Stomach (tissue), 4 donors: ENCODE results near the gene PSMD4.

Experiments
- EP300 ChIP-seq: sonication (generic); formaldehyde crosslinking; IDR thresholded peaks from one replicate; pipeline ENCODE4 v1.6.1; 2017; ENCODE audit warnings: antibody characterized with exemption
- POLR2A ChIP-seq, 4 donors: fragments of 450-650 bp; IDR thresholded peaks; one replicate each; pipeline ENCODE4 v1.6.1; 2016; ENCODE audit warnings: antibody characterized with exemption in 4 of 4, control low read depth in 2 of 4, mild to moderate bottlenecking in 1 of 4, moderate library complexity in 1 of 4
- TF ChIP-seq, protein P1 (sequence below), 7 experiments: fragments of 450-650 bp in 4 of 7; fragments of 200-600 bp in 3 of 7; sonication (generic) in 3 of 7; IDR thresholded peaks; one replicate each; pipeline ENCODE4 v1.5.1; 2016 to 2019; ENCODE audit warnings: antibody characterized with exemption in 7 of 7, control low read depth in 2 of 7, mild to moderate bottlenecking in 1 of 7

DNA sequence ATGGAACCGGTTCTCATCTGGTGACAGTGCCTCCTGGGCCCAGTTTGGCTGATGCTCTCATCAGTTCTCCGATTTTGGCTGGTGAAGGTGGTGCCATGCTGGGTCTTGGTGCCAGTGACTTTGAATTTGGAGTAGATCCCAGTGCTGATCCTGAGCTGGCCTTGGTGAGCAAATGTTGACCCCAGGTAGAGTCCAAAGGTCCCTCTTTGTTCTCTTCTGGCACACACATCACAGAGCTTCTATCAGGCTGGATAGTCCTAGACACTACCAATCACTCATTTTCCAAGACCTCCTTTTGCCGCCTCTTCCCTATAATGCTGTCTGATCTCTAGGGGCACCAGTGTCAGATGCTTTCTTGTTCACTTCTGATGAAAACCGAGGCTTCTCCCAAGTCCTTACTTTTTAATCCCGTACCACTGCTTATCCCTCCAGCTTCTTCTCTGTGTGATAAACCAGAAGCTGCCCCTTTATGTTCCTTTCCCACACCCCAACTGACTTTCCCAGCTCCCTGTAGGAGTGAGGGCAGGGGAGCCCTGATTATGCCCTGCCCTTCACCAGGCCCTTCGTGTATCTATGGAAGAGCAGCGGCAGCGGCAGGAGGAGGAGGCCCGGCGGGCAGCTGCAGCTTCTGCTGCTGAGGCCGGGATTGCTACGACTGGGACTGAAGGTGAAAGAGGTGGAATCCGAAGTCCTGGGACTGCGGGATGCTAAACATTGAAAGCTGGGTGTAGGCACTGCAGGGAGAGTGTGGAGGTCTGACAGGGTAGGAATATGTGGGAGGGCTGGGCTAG, 11.1 kb downstream of the PSMD4 start:
- no peak for TF ChIP-seq POLR2A (IDR thresholded peaks at IDR 0.05)
- TF ChIP-seq, protein P1, sequence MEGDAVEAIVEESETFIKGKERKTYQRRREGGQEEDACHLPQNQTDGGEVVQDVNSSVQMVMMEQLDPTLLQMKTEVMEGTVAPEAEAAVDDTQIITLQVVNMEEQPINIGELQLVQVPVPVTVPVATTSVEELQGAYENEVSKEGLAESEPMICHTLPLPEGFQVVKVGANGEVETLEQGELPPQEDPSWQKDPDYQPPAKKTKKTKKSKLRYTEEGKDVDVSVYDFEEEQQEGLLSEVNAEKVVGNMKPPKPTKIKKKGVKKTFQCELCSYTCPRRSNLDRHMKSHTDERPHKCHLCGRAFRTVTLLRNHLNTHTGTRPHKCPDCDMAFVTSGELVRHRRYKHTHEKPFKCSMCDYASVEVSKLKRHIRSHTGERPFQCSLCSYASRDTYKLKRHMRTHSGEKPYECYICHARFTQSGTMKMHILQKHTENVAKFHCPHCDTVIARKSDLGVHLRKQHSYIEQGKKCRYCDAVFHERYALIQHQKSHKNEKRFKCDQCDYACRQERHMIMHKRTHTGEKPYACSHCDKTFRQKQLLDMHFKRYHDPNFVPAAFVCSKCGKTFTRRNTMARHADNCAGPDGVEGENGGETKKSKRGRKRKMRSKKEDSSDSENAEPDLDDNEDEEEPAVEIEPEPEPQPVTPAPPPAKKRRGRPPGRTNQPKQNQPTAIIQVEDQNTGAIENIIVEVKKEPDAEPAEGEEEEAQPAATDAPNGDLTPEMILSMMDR (IDR thresholded peaks at IDR 0.05): no peak
- TF ChIP-seq EP300: no peak
